Spinal cord (tissue), 10 donors: ENCODE results near the gene PLLP. TPM values are rescaled to one million over a fixed set of nuclear protein-coding genes. Genes with fewer than 3 reads are reported as not detected.

ENCODE experiments used
- DNase-seq, 6 donors: peaks; one replicate each; pipeline versions ENCODE4 v3.0.0 to v3.0.0-alpha.2; 2013 to 2015; ENCODE audit warnings: low spot score in 6 of 6, low read depth in 4 of 6
- H3K27ac ChIP-seq: one replicate; pipeline ENCODE4 v1.5.1; 2013; ENCODE audit warnings: low read depth, low read length, control low read depth
- H3K27me3 ChIP-seq: one replicate; pipeline ENCODE4 v1.6.1; 2013; ENCODE audit warnings: low read length; ENCODE audit not compliant: control insufficient read depth, insufficient read depth
- H3K36me3 ChIP-seq: one replicate; pipeline ENCODE4 v1.6.1; 2013; ENCODE audit warnings: low read length; ENCODE audit not compliant: control insufficient read depth, insufficient read depth
- H3K4me1 ChIP-seq: one replicate; pipeline ENCODE4 v1.6.1; 2013; ENCODE audit warnings: low read length; ENCODE audit not compliant: control insufficient read depth, insufficient read depth
- H3K4me3 ChIP-seq: one replicate; pipeline ENCODE4 v1.5.1; 2013; ENCODE audit warnings: low read depth, low read length, control low read depth
- H3K9me3 ChIP-seq: one replicate; pipeline ENCODE4 v1.6.1; 2013; ENCODE audit warnings: low read length; ENCODE audit not compliant: control insufficient read depth, insufficient read depth
- WGBS: methylation state at CpG from one replicate; pipeline ENCODE4 v1.1.5; 2013; ENCODE audit warnings: missing lambda C conversion rate; ENCODE audit not compliant: insufficient coverage; 5-methylcytosine and 5-hydroxymethylcytosine counted together
- polyA plus RNA-seq, 2 donors: library from polyadenylated mRNA; unstranded; fragments of 120-200 nt; gene quantifications; one replicate each; pipeline ENCODE4 v1.2.1, GENCODE V29; 2013; ENCODE audit not compliant: insufficient read length in 2 of 2
- small RNA-seq: library from RNA; depleted of rRNA; stranded (forward); fragments of <200 nt; gene quantifications from one replicate; pipeline ENCODE3, GENCODE V24; 2014; ENCODE audit warnings: low replicate concordance
- total RNA-seq, 2 donors: library from RNA; depleted of rRNA in 1 of 2; stranded (reverse); fragments of 120-200 nt in 1 of 2; fragments of >200 nt in 1 of 2; gene quantifications; one replicate each; pipeline versions ENCODE4 v1.2.3 to v1.2.4, GENCODE V29; 2013 to 2014
- donor health status: healthy.

The PLLP gene
- total and polyA plus RNA-seq, 4 donors = 19.1 to 38.1 (median 29.3) TPM

DNA sequence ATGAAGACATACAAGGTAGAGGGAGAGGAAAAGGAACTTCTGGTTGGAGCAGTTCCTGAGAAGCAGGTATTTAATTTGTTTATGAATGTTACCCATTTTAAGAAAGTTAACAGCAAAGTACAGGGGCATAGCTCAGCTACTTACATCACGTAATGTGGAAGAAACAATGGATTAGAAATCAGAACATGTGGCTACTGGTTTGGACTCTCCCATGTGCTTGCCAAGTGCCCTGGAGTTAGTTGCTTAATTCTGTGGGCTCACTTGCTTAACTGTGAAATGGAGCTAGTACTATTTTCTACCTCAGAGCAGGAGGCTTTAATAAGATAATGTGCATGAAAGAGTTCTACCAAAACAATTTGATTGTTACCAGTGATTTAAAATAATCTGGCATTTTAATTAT lies 71.0 kb downstream of the PLLP start:
- Histone ChIP-seq H3K36me3 (peaks cover 55% of the 10 kb centered on the region), H3K9me3 (no peaks in the 10 kb centered on the region), H3K27ac (no peak overlapping the region), H3K4me3 (no peak overlapping the region), H3K27me3 (no peaks in the 10 kb centered on the region), H3K4me1 (no peaks in the 10 kb centered on the region)
- DNase-seq = no peak
- 100% methylated on average over 1 of the region's 1 CpG for WGBS

DNA sequence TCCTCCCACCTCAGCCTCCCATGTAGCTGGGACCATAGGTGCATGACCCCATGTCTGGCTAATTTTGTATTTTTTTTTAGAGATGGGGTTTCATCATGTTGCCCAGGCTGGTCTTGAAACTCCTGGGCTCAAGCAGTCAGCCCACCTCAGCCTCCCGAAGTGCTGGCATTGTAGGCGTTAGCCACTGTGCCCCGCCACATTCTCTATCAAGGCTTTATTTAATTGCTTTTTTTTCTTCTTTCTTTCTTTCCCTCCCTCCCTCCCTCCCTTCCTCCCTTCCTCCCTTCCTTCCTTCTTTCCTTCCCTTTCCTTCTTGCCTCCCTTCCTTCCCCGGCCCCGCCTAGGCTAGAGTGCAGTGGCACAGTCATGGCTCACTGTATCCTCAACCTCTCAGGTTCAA lies 74.7 kb downstream of the PLLP start:
- Histone ChIP-seq H3K36me3 (peaks cover 56% of the 10 kb centered on the region), H3K9me3 (no peaks in the 10 kb centered on the region), H3K27ac (no peak overlapping the region), H3K4me3 (no peak overlapping the region), H3K27me3 (no peaks in the 10 kb centered on the region), H3K4me1 (no peaks in the 10 kb centered on the region)
- WGBS = 100% methylated on average over 5 of the region's 5 CpGs
- DNase-seq = no peak

DNA sequence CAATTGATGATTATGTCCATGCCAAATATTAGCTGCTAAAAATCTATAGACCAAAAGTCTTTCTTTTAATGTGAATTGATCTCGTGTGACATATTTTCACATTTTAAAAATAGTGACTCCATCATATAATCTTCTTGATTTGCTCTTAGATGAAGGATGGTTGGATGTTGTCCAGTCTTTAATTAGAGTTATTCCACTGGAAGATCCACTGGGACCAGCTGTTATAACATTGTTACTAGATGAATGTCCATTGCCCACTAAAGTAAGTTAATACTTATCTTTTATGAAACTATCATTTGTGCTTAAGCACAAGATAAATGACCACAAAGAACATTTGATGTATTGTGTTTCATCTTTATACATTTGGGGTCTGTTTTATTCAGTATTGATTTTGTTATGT lies 75.5 kb downstream of the PLLP start:
- no peaks in the 10 kb centered on the region for H3K9me3 ChIP-seq
- H3K27ac ChIP-seq = no peak overlapping the region
- H3K4me1 ChIP-seq = no peaks in the 10 kb centered on the region
- DNase-seq = no peak
- no peak overlapping the region for H3K4me3 ChIP-seq
- H3K36me3 ChIP-seq = peaks cover 50% of the 10 kb centered on the region
- WGBS = no CpG with 5 or more reads among the region's 1 CpG
- no peaks in the 10 kb centered on the region for H3K27me3 ChIP-seq

Small RNA genes within 50 kb of the gene (small RNA-seq; reads per million reads assigned to genes)
- gene AC108081.1 = not detected

Other genes with a start within 250 kb of the PLLP start
- 10 to 100 TPM; 56.4 to 58.5 TPM for gene CPNE2, start 192.1 kb downstream of the PLLP start, total RNA-seq
- 100 to 1,000 TPM; 184 to 197 TPM for gene CPNE2, start 192.1 kb downstream of the PLLP start, polyA plus RNA-seq
- 10 to 100 TPM; 70.7 to 94.3 TPM for gene PSME3IP1, start 98.6 kb downstream of the PLLP start, total RNA-seq
- gene PSME3IP1, start 98.6 kb downstream of the PLLP start, polyA plus RNA-seq = 100 to 1,000 TPM; 151 to 172 TPM
- gene RSPRY1, start 98.3 kb downstream of the PLLP start, total RNA-seq = 10 to 100 TPM; 53.2 to 67.7 TPM
- 10 to 100 TPM; 41.2 to 44.9 TPM for gene RSPRY1, start 98.3 kb downstream of the PLLP start, polyA plus RNA-seq
- 10 to 100 TPM; 75.1 to 77.9 TPM for gene ARL2BP, start 39.4 kb downstream of the PLLP start, total RNA-seq
- 10 to 100 TPM; 74.7 to 79.3 TPM for gene ARL2BP, start 39.4 kb downstream of the PLLP start, polyA plus RNA-seq
- gene CCL22, start 74.1 kb upstream of the PLLP start, total RNA-seq = under 1 TPM in 1 of 2 donors, not detected in 1; 0.10 TPM
- gene CCL22, start 74.1 kb upstream of the PLLP start, polyA plus RNA-seq = under 1 TPM in 1 of 2 donors, not detected in 1; 0.14 TPM
- gene CX3CL1, start 87.8 kb upstream of the PLLP start, total RNA-seq = 10 to 100 TPM; 15.5 to 20.1 TPM
- 10 to 100 TPM; 47.4 to 49.5 TPM for gene CX3CL1, start 87.8 kb upstream of the PLLP start, polyA plus RNA-seq
- not detected for gene CCL17, start 120.1 kb upstream of the PLLP start, total RNA-seq
- not detected for gene CCL17, start 120.1 kb upstream of the PLLP start, polyA plus RNA-seq
- gene CIAPIN1, start 162.7 kb upstream of the PLLP start, total RNA-seq = 10 to 100 TPM; 62.9 to 67.6 TPM
- 100 to 1,000 TPM in 1 of 2 donors, 10 to 100 TPM in 1; 99.2 to 102 TPM for gene CIAPIN1, start 162.7 kb upstream of the PLLP start, polyA plus RNA-seq
- gene COQ9, start 162.8 kb upstream of the PLLP start, total RNA-seq = 10 to 100 TPM; 35.2 to 79.2 TPM
- 10 to 100 TPM; 69.2 to 75.6 TPM for gene COQ9, start 162.8 kb upstream of the PLLP start, polyA plus RNA-seq
- gene POLR2C, start 178.0 kb upstream of the PLLP start, total RNA-seq = 10 to 100 TPM; 77.6 to 81.8 TPM
- gene POLR2C, start 178.0 kb upstream of the PLLP start, polyA plus RNA-seq = 10 to 100 TPM; 60.6 to 70.5 TPM
- gene DOK4, start 201.8 kb upstream of the PLLP start, total RNA-seq = 10 to 100 TPM; 23.0 to 25.3 TPM
- 10 to 100 TPM; 61.7 to 62.8 TPM for gene DOK4, start 201.8 kb upstream of the PLLP start, polyA plus RNA-seq